Mesendoderm (in vitro differentiated cells): ENCODE results near the gene LETM1.

Source experiments
- DNase-seq: peaks from one replicate; pipeline ENCODE4 v3.0.0; 2013
- H2AK5ac ChIP-seq: 2 replicates; pipeline ENCODE4 v1.6.1; 2013; ENCODE audit warnings: low read length, inconsistent platforms
- H2BK120ac ChIP-seq: 2 replicates; pipeline ENCODE4 v1.6.1; 2013; ENCODE audit warnings: low read depth, mild to moderate bottlenecking, low read length, moderate library complexity, mixed read lengths
- H2BK15ac ChIP-seq: replicated peaks from 2 replicates; pipeline ENCODE4 v1.6.1; 2013; ENCODE audit warnings: low read depth, mild to moderate bottlenecking, moderate library complexity
- H2BK5ac ChIP-seq: 2 replicates; pipeline ENCODE4 v1.6.1; 2013; ENCODE audit warnings: low read length, inconsistent platforms
- H3K18ac ChIP-seq: 2 replicates; pipeline ENCODE4 v1.6.1; 2013; ENCODE audit warnings: mild to moderate bottlenecking, low read length, mixed read lengths
- H3K23ac ChIP-seq: one replicate; pipeline ENCODE4 v1.6.1; 2013; ENCODE audit warnings: low read length
- H3K27ac ChIP-seq: 2 replicates; pipeline ENCODE4 v1.5.1; 2013; ENCODE audit warnings: low read depth, mild to moderate bottlenecking, inconsistent platforms, low read length, moderate library complexity
- H3K27me3 ChIP-seq: 2 replicates; pipeline ENCODE4 v1.6.1; 2013; ENCODE audit warnings: low read length, control low read depth, mild to moderate bottlenecking, inconsistent platforms; ENCODE audit not compliant: insufficient read depth, poor library complexity
- H3K36me3 ChIP-seq: 2 replicates; pipeline ENCODE4 v1.6.1; 2013; ENCODE audit warnings: low read length, inconsistent platforms; ENCODE audit not compliant: control insufficient read depth, insufficient read depth
- H3K4ac ChIP-seq: one replicate; pipeline ENCODE4 v1.6.1; 2013; ENCODE audit warnings: low read depth, mild to moderate bottlenecking, low read length, moderate library complexity
- H3K4me1 ChIP-seq: 2 replicates; pipeline ENCODE4 v1.6.1; 2013; ENCODE audit warnings: low read depth, low read length, inconsistent platforms; ENCODE audit not compliant: control insufficient read depth
- H3K4me2 ChIP-seq: 2 replicates; pipeline ENCODE4 v1.6.1; 2013; ENCODE audit warnings: low read length
- H3K4me3 ChIP-seq: 2 replicates; pipeline ENCODE4 v1.5.1; 2013; ENCODE audit warnings: mild to moderate bottlenecking, low read length
- H3K56ac ChIP-seq: one replicate; pipeline ENCODE4 v1.6.1; 2013; ENCODE audit warnings: low read length
- H3K79me1 ChIP-seq: 2 replicates; pipeline ENCODE4 v1.6.1; 2013; ENCODE audit warnings: low read length, inconsistent platforms
- H3K79me2 ChIP-seq: 2 replicates; pipeline ENCODE4 v1.6.1; 2013; ENCODE audit warnings: mild to moderate bottlenecking, low read length; ENCODE audit not compliant: control insufficient read depth, insufficient read depth
- H3K9ac ChIP-seq: 2 replicates; pipeline ENCODE4 v1.6.1; 2013; ENCODE audit warnings: low read length, inconsistent platforms
- H4K5ac ChIP-seq: one replicate; pipeline ENCODE4 v1.6.1; 2013; ENCODE audit warnings: low read length
- H4K8ac ChIP-seq: one replicate; pipeline ENCODE4 v1.6.1; 2013; ENCODE audit warnings: low read depth, mild to moderate bottlenecking, control low read depth, low read length, moderate library complexity
- WGBS: extraction: QIAGEN DNeasy Blood & Tissue Kit; methylation state at CpG from one replicate; pipeline ENCODE4 v1.1.7; 2013; ENCODE audit warnings: low lambda C conversion rate, missing lambda C conversion rate; ENCODE audit not compliant: insufficient coverage; ENCODE audit errors: extremely low coverage; 5-methylcytosine and 5-hydroxymethylcytosine counted together

The LETM1 gene

DNA sequence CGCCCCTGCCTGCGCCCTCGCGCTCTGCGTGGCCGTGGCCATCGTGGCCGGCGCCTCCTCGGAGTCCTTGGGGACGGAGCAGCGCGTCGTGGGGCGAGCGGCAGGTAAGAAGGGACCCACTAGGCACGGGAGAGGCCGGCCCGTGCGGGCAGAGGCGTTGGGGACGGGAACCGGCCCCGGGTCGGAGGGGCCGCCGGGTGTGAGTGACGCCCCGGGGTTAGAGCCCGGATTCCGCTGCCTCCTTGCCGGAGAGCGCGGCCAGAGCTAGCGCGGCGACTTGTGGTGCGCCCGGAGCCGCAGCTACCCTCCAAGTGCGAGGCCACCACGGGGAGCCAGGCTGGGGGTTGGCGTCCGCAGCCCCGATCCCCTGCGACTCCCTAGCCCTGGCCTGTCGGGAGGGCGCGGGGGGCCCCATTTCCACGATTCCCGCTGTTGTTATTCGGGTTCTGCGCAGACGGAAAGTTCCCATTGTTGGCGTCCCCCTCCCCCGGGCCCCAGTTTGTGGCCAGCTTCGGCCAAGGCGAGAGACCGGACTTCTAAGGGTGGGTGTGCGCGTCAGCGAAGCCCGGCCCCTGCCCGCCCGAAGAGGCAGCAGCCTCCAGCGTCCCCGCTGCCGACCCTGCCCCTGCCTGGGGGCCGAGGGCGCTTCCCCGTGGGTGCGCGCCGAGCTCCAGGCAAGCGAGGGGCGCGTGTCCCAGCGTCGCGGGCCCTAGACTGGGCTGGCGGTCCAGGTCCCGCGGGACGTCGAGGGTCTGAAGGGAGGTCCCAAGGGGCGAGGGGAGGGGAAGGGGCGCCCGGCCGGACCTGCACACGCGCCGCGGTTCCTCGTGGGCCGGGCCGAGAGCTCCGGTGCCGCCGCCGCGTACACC is 61.8 kb downstream of the LETM1 start:
- peak overlapping the region; percentile 18 for H2BK120ac ChIP-seq
- H3K4ac ChIP-seq = peak overlapping the region; percentile 46
- H3K23ac ChIP-seq = peak overlapping the region; percentile 80
- WGBS = no CpG with 5 or more reads among the region's 101 CpGs
- H3K56ac ChIP-seq = peak overlapping the region; percentile 95
- H3K27me3 ChIP-seq = no peaks in the 10 kb centered on the region
- H3K18ac ChIP-seq = peak overlapping the region; percentile 64
- H2BK5ac ChIP-seq = no peak overlapping the region
- H3K27ac ChIP-seq = peak overlapping the region; percentile 9
- H3K79me1 ChIP-seq = peaks cover 14% of the 10 kb centered on the region
- H3K9ac ChIP-seq = peak overlapping the region; percentile 91
- no peak overlapping the region for H4K8ac ChIP-seq
- H3K4me1 ChIP-seq = no peaks in the 10 kb centered on the region
- peak; percentile 57 for DNase-seq
- H3K4me2 ChIP-seq = peak overlapping the region; percentile 79
- no peak overlapping the region for H2BK15ac ChIP-seq
- H3K79me2 ChIP-seq = peaks cover 18% of the 10 kb centered on the region
- peak overlapping the region; percentile 70 for H3K4me3 ChIP-seq
- H2AK5ac ChIP-seq = no peak overlapping the region
- no peaks in the 10 kb centered on the region for H3K36me3 ChIP-seq
- H4K5ac ChIP-seq = no peak overlapping the region

DNA sequence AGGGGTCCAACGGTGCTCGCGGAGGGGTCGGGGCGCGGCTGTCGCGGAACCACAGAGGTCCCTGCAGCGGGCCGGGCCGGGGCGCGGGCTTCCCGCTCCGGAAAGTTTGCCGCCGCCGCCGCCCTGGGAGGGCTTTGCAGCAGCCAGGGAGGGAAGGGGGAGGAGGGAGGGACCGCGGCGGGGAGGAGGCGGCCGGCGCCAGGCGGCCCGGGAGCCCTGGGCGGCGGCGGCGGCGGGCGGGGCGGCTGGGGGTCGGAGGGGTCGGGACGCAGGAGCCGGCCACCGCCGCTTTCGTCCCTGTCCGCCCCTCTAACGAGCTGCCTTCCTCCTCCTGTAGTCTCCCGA is 62.5 kb downstream of the LETM1 start:
- Histone ChIP-seq H3K23ac (no peak overlapping the region), H3K79me1 (peaks cover 14% of the 10 kb centered on the region), H2BK5ac (no peak overlapping the region), H3K79me2 (peaks cover 18% of the 10 kb centered on the region), H4K5ac (no peak overlapping the region), H3K9ac (peak overlapping the region; percentile 91), H2BK15ac (no peak overlapping the region), H3K27me3 (no peaks in the 10 kb centered on the region), H3K36me3 (no peaks in the 10 kb centered on the region), H3K56ac (peak overlapping the region; percentile 95), H3K4me2 (peak overlapping the region; percentile 79), H3K4ac (peak overlapping the region; percentile 65), H3K4me3 (peak overlapping the region; percentile 70), H2BK120ac (peak overlapping the region; percentile 32), H3K27ac (peak overlapping the region; percentile 48), H2AK5ac (no peak overlapping the region), H3K4me1 (no peaks in the 10 kb centered on the region), H3K18ac (peak overlapping the region; percentile 64), H4K8ac (no peak overlapping the region)
- no CpG with 5 or more reads among the region's 44 CpGs for WGBS
- peak; percentile 63 for DNase-seq

DNA sequence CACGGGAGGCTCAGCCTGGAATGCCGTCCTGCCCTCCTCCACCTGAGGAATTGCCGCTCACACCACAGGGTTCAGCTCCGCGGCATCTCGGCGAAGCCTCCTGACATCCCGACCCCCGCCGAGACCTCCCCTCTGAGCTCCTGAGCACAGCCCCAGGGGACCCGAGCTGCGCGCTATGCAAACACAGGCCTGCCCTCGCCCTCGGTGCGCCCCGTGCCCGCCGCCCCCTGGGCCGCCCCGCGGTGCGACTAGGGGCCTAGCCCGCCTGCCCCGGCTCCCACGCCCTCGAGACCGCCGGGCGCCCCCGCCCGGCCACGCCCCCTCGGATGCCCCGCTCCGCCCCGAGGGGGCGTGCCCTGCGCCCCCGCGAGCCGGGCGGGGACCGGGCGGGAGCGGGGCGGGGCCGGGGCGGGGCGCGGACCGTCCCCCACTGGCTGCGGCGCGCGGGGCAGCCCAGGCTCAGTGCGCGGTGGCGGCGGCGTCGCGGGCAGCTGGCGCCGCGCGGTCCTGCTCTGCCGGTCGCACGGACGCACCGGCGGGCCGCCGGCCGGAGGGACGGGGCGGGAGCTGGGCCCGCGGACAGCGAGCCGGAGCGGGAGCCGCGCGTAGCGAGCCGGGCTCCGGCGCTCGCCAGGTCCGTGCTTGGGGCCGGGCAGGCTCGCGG is 63.0 kb downstream of the LETM1 start, which contains the start of gene FGFR3:
FGFR3 (plus strand) TSS at position 462 of the 664 bp plus-strand sequence. CDS start 642 bp downstream, outside the sequence.
- peak within 1 kb of the TSS; percentile 80 for H3K23ac ChIP-seq
- H2BK120ac ChIP-seq = peak within 1 kb of the TSS; percentile 32
- no peaks in the 10 kb centered on the region for H3K27me3 ChIP-seq

DNA sequence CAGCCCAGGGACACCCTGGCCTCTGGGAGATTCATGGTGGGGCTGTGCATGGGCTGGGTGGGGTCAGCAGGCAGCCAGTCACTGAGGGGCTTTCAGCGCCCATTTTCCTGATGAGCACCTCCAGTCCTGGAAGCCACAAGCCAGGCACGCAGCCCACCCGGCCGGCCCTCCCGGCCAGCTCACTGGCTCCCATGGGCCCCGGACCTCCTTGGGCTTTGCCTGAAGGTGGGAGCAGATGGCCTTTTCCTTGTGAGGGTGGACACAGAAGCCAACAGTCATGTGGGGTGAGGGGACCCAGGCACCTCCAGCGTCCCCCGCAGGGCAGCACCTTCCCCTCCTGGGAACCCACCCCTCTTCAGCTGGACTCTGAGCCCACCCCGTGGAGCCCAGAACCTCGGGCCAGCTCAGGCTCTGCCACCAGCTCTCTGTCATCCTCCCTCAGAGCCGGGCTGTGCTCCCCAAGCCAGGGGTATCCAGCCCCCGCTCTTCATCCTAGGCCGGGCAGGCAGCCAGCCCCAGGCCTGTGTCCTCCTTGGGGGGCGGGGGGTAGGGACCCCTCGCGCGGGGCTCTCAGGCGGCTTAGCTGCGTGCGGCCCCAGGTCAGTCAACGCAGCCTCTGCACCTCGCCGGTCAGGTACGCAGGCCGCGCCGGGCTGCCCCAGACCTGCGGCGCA is 63.7 kb downstream of the LETM1 start:
- H3K4me2 ChIP-seq = peak overlapping the region; percentile 39
- peaks cover 17% of the 10 kb centered on the region for H3K79me2 ChIP-seq
- no peak for DNase-seq
- no CpG with 5 or more reads among the region's 29 CpGs for WGBS
- peak overlapping the region; percentile 4 for H3K18ac ChIP-seq
- H3K23ac ChIP-seq = no peak overlapping the region
- H3K9ac ChIP-seq = peak overlapping the region; percentile 13
- H2AK5ac ChIP-seq = no peak overlapping the region
- no peak overlapping the region for H3K4ac ChIP-seq
- H3K56ac ChIP-seq = peak overlapping the region; percentile 52
- no peak overlapping the region for H3K4me3 ChIP-seq
- H3K27me3 ChIP-seq = no peaks in the 10 kb centered on the region
- H3K36me3 ChIP-seq = no peaks in the 10 kb centered on the region
- peaks cover 14% of the 10 kb centered on the region for H3K79me1 ChIP-seq
- H3K4me1 ChIP-seq = no peaks in the 10 kb centered on the region
- H2BK5ac ChIP-seq = no peak overlapping the region
- H2BK120ac ChIP-seq = no peak overlapping the region
- H4K8ac ChIP-seq = no peak overlapping the region
- peak overlapping the region; percentile 1 for H3K27ac ChIP-seq
- H2BK15ac ChIP-seq = no peak overlapping the region
- no peak overlapping the region for H4K5ac ChIP-seq

More for the DNA sequence above, 63.0 kb downstream of the LETM1 start, which contains the start of gene FGFR3:
- H3K79me2 ChIP-seq = peaks cover 18% of the 10 kb centered on the region
- peak within 1 kb of the TSS; percentile 64 for H3K18ac ChIP-seq
- H2AK5ac ChIP-seq = no peak within 1 kb of the TSS
- H3K4me1 ChIP-seq = no peaks in the 10 kb centered on the region
- no peak within 1 kb of the TSS for H4K5ac ChIP-seq
- peak within 1 kb of the TSS; percentile 65 for H3K4ac ChIP-seq
- H3K27ac ChIP-seq = peak within 1 kb of the TSS; percentile 48
- H3K4me2 ChIP-seq = peak within 1 kb of the TSS; percentile 79
- H3K56ac ChIP-seq = peak within 1 kb of the TSS; percentile 95
- DNase-seq = peak; percentile 90
- peaks cover 14% of the 10 kb centered on the region for H3K79me1 ChIP-seq
- H4K8ac ChIP-seq = no peak within 1 kb of the TSS
- H2BK15ac ChIP-seq = no peak within 1 kb of the TSS
- WGBS = no CpG with 5 or more reads among the region's 95 CpGs
- no peaks in the 10 kb centered on the region for H3K36me3 ChIP-seq
- peak within 1 kb of the TSS; percentile 70 for H3K4me3 ChIP-seq
- H2BK5ac ChIP-seq = no peak within 1 kb of the TSS
- peak within 1 kb of the TSS; percentile 91 for H3K9ac ChIP-seq

DNA sequence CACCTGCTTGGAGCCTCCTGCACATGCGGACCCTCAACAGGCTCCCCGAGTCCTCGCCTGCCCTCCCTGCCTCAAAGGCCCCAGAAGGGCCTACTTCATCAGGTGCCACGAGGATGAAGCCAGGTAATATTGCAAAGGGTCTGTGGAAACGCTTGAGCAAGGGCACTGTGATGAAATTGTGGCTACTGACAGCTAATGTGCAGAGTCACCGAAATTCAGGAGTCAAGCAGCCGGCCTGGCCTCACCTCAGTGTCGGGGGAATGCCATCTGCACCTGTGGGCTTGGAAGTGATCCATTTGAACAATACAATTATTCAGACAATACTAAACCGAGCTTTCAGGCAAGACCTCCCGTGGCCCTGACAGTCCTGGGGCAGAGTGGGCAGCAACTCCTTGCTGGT is 66.0 kb downstream of the LETM1 start:
- H3K4me3 ChIP-seq = no peak overlapping the region
- no peak for DNase-seq
- H3K56ac ChIP-seq = peak overlapping the region; percentile 15
- no peak overlapping the region for H2BK15ac ChIP-seq
- no peaks in the 10 kb centered on the region for H3K4me1 ChIP-seq
- H3K4ac ChIP-seq = no peak overlapping the region
- no peaks in the 10 kb centered on the region for H3K36me3 ChIP-seq
- no peak overlapping the region for H2AK5ac ChIP-seq
- no peak overlapping the region for H4K5ac ChIP-seq
- H2BK5ac ChIP-seq = no peak overlapping the region
- H2BK120ac ChIP-seq = no peak overlapping the region
- no peak overlapping the region for H3K18ac ChIP-seq
- H3K9ac ChIP-seq = no peak overlapping the region
- no peaks in the 10 kb centered on the region for H3K27me3 ChIP-seq
- no peak overlapping the region for H3K27ac ChIP-seq
- no CpG with 5 or more reads among the region's 10 CpGs for WGBS
- no peak overlapping the region for H4K8ac ChIP-seq
- no peaks in the 10 kb centered on the region for H3K79me1 ChIP-seq
- no peaks in the 10 kb centered on the region for H3K79me2 ChIP-seq
- H3K4me2 ChIP-seq = no peak overlapping the region
- H3K23ac ChIP-seq = no peak overlapping the region
